Naive B cell (primary cell): ENCODE data around the gene TMOD1. TPM values are rescaled to one million over a fixed set of nuclear protein-coding genes. Genes with fewer than 3 reads are reported as not detected.

ENCODE experiments used
- ATAC-seq, 2 donors: fragments of 150-1000 bp; cut with Tn5 transposase; 2 replicates each; pipeline ENCODE4 v1.10.0; 2021; ENCODE audit warnings: low read depth in 2 of 2, mild to moderate bottlenecking in 2 of 2, moderate library complexity in 2 of 2
- DNase-seq: peaks from one replicate; pipeline ENCODE4 v3.0.0; 2022
- H3K27ac Mint-ChIP-seq, 6 donors: one replicate each; pipeline ENCODE4 v1.8.0; 2020 to 2022; ENCODE audit warnings: mild to moderate bottlenecking in 6 of 6, mixed read lengths in 6 of 6, moderate library complexity in 5 of 6, inconsistent platforms in 2 of 6
- H3K27me3 Mint-ChIP-seq, 3 donors: one replicate each; pipeline ENCODE4 v1.8.0; 2021 to 2022; ENCODE audit warnings: mixed read lengths in 3 of 3, mild to moderate bottlenecking in 1 of 3
- H3K36me3 Mint-ChIP-seq, 2 donors: one replicate each; pipeline ENCODE4 v1.8.0; 2020 to 2022; ENCODE audit warnings: mixed read lengths in 2 of 2, inconsistent platforms in 1 of 2, mild to moderate bottlenecking in 1 of 2
- H3K4me1 Mint-ChIP-seq, 3 donors: one replicate each; pipeline ENCODE4 v1.8.0; 2020 to 2022; ENCODE audit warnings: mixed read lengths in 3 of 3, inconsistent platforms in 1 of 3, mild to moderate bottlenecking in 1 of 3, moderate library complexity in 1 of 3
- H3K4me3 Mint-ChIP-seq, 8 donors: one replicate each; pipeline ENCODE4 v1.8.0; 2020 to 2022; ENCODE audit warnings: mild to moderate bottlenecking in 8 of 8, mixed read lengths in 8 of 8, moderate library complexity in 8 of 8, inconsistent platforms in 2 of 8
- H3K9me3 Mint-ChIP-seq, 7 donors: one replicate each; pipeline ENCODE4 v1.8.0; 2020 to 2022; ENCODE audit warnings: mixed read lengths in 7 of 7, mild to moderate bottlenecking in 5 of 7, inconsistent platforms in 2 of 7, moderate library complexity in 1 of 7
- polyA plus RNA-seq, 6 donors: library from polyadenylated mRNA; unstranded; fragments of 300-500 nt; fragmentation: Illumina TruSeq; gene quantifications; one replicate each; pipeline ENCODE4 v1.2.3, GENCODE V29; 2021; ENCODE audit warnings: low read depth in 6 of 6

The TMOD1 gene
- polyA plus RNA-seq, 6 donors from 2014 or later, result 2.0 to 7.8 (median 3.9) TPM

DNA sequence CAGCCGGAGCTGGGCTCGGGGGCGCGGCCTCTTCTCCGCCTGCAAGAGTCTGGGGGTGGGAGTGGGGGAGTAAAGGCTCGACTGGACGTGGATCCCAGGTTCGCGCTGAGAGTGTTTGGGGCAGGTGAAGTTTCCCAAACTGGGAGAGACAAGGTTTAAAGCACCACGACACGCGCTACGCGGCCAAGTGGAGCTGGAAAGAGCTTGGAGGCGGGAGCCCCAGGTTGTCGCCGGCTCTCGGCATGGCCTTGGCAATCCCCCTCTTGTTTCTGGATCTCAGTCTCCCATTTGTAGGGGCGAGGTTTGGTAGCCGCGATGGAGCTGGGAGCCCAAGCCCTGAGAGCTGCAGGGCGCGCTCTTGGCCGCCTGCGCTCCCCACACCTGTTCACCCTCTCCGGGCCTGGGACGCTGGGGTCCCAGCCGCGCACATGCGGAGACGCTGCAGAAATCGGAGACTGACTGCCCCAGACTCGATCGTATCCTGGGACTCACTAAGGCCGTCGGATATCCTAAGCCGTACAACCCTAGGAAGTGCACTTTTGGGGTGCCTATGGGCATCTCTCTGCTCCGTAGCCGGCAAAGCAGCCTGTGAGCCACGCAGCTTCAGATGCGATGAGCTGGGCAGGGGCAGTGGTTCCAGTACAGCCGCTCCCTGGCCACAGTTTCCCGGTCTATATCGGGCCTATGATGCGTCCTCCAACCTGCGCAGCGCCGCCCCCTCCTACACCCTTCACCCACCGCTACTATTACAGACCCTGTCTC, 937 bp downstream of the TMOD1 start:
- H3K4me3 Mint-ChIP-seq, result peak overlapping the region; percentile 67 to 90 (median 77)
- peaks cover 10 to 36% (median 18%) of the 10 kb centered on the region in 3 donors for H3K27me3 Mint-ChIP-seq
- no peak overlapping the region for H3K27ac Mint-ChIP-seq
- H3K36me3 Mint-ChIP-seq, result peaks cover 0 to 8% of the 10 kb centered on the region in 2 donors
- H3K9me3 Mint-ChIP-seq, result no peaks in the 10 kb centered on the region
- peak; percentile 27 to 32 for ATAC-seq
- peaks cover 7 to 26% (median 15%) of the 10 kb centered on the region in 3 donors for H3K4me1 Mint-ChIP-seq
- peak; percentile 1 for DNase-seq

DNA sequence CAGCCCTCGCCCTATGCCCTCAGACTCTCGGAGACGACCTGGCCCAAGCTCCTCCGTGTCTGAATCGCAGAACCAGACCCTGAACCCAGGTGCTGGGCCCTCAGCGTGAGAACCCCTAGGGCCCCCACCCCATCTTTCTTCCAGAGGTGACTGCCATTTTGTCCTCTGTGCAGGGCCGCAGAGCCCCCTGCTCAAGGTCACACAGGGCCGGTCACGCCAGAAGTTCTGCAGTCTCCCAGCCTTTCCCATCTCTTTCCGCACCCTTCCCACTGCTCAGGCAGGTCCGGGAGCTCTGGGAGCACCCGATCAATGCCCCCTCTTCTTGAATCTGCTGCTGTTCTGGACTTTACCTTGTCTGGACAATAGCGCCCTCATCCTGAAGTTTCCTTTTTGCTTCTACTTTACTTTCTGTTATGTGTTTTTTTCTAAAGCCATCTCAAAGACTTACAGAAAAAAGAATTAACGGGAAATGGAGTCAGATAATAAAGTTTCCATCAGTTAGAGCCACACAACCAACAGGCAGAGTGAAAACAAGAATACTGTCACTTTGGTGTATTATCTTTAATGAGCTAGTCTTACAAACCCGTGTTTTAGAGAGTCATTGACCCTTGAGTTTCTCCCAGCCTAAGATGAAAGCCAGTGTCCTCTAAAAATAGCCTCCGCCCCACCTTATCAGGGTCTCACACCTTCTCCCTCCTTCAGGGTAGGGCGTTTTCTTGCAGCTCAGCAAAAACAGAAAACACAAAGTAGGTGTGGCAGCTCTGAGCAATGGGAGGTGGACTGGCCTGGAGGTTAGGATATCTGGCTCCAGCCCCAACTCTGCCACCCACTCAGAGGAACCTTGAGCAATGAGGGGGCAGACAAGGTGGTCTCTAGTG, 1.8 kb downstream of the TMOD1 start:
- H3K4me3 Mint-ChIP-seq, result peak overlapping the region; percentile 67 to 90 (median 77)
- H3K27ac Mint-ChIP-seq, result peak overlapping the region in 1 of 6 donors; percentile 39

DNA sequence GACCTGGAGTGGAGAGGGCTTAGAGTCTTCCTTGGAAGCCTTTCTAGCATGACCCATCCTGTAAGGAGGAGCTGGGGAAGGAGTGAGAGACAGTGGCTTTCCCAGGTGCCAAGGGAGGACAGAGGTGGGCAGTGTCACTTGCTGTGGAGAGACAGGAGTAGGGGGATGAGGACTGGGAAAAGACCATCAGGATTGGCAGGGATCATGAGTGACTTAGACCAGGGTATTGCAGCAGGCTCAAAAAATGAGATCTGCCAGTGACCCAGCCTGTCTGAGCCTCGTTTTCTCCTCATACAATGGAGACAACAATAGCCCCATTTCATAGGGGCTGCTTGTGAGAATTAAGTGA, 2.4 kb downstream of the TMOD1 start:
- DNase-seq (no peak), ATAC-seq (no peak)
- H3K4me1 Mint-ChIP-seq, result peaks cover 7 to 26% (median 15%) of the 10 kb centered on the region in 3 donors
- H3K4me3 Mint-ChIP-seq, result peak overlapping the region in 1 of 8 donors; percentile 76
- peaks cover 10 to 36% (median 22%) of the 10 kb centered on the region in 3 donors for H3K27me3 Mint-ChIP-seq
- no peaks in the 10 kb centered on the region for H3K9me3 Mint-ChIP-seq
- no peak overlapping the region for H3K27ac Mint-ChIP-seq
- peaks cover 0 to 8% of the 10 kb centered on the region in 2 donors for H3K36me3 Mint-ChIP-seq

More for the DNA sequence above, 1.8 kb downstream of the TMOD1 start:
- Mint-ChIP-seq H3K4me1 (peaks cover 7 to 26% (median 15%) of the 10 kb centered on the region in 3 donors), H3K27me3 (peaks cover 10 to 36% (median 21%) of the 10 kb centered on the region in 3 donors), H3K36me3 (peaks cover 0 to 8% of the 10 kb centered on the region in 2 donors), H3K9me3 (no peaks in the 10 kb centered on the region)
- no peak for DNase-seq
- ATAC-seq, result no peak

DNA sequence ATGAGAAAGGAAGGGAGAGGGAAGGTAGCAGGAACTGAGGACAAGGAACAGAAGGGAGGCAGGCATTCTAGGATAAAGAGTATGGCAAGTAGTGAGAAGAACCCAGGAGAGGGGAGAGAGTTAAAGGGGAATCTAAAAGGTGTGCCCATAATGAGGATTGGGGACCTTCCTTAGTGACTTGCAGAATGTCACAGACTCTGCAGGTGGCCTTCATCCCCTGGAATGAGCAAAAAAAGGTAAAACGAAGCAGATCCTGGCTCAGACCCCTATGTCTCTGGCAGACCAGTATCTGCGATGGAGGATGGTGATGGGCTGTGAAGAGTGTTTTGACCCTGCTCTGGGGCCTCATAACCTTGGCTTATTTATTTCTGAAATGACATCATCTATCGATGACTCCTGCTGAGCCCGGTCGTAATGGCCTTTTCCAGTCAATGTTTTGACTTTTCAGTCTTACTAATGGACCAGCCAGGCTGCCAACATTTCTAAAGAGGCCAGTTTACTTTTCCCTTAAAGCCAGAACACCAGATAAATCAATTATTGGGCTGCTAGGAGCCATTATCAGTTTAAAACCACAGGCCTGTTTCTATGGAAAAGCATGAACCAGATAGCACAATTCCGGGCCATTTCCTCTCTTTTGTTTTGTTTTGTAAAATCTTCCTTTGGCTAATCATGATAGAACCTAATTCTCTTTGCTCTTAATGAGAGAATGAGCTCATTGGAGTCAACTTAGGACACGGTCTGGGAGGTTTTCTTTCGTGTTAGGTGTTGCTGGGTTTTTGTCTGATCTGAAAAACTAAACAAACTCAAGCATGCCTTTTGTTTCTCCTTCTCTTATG, 3.1 kb downstream of the TMOD1 start:
- Mint-ChIP-seq H3K36me3 (peaks cover 0 to 8% of the 10 kb centered on the region in 2 donors), H3K4me3 (no peak overlapping the region), H3K4me1 (peaks cover 7 to 26% (median 15%) of the 10 kb centered on the region in 3 donors), H3K9me3 (no peaks in the 10 kb centered on the region), H3K27ac (peak overlapping the region in 1 of 6 donors; percentile 68), H3K27me3 (peaks cover 5 to 36% (median 18%) of the 10 kb centered on the region in 3 donors)
- DNase-seq (no peak), ATAC-seq (no peak)

DNA sequence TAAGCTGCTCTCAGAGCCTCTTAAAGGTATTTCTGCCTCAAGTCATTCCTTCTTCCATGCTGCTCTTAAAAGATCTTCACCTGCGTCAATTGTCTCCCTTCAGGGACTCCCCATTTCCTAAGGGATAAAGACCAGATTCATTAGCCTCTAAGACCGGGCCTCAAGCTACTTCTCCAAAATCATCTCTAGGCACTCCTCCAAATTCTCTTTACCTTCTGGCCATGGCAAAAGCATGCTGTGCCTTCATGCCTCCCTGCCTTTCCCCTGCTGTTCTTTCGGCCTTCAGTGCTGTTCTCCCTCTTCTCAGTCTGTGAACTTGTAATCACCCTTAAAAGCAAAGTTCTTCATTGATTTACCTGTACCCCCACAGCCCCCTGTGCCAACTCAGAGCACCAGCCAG, 4.4 kb downstream of the TMOD1 start:
- ATAC-seq, result no peak
- no peaks in the 10 kb centered on the region for H3K9me3 Mint-ChIP-seq
- DNase-seq, result no peak
- H3K27me3 Mint-ChIP-seq, result peaks cover 0 to 29% (median 8%) of the 10 kb centered on the region in 3 donors
- H3K36me3 Mint-ChIP-seq, result peaks cover 0 to 8% of the 10 kb centered on the region in 2 donors
- peaks cover 7 to 20% (median 13%) of the 10 kb centered on the region in 3 donors for H3K4me1 Mint-ChIP-seq
- no peak overlapping the region for H3K4me3 Mint-ChIP-seq
- no peak overlapping the region for H3K27ac Mint-ChIP-seq

DNA sequence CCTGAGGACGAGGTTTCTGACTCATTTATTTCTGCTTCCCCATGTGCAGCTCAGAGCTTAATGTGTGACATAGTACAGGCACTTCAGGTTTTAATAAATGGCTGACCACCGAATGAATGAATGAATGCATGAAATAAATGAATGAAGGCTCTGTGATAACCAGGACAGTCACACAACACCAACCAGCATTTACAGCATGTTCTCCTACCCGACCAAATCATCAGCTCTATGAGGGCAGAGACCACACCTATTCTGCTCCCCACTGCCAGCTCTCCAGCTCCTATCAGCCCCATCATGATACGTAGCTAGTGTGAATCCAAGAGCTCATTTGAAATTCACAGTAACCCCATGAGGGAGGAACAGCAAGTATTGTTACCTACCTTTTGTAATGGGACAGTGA, 4.8 kb downstream of the TMOD1 start:
- Mint-ChIP-seq H3K9me3 (no peaks in the 10 kb centered on the region), H3K4me3 (no peak overlapping the region), H3K27me3 (peaks cover 0 to 25% (median 8%) of the 10 kb centered on the region in 3 donors), H3K36me3 (peaks cover 0 to 8% of the 10 kb centered on the region in 2 donors), H3K27ac (no peak overlapping the region), H3K4me1 (peaks cover 7 to 16% (median 10%) of the 10 kb centered on the region in 3 donors)
- ATAC-seq (no peak), DNase-seq (no peak)

DNA sequence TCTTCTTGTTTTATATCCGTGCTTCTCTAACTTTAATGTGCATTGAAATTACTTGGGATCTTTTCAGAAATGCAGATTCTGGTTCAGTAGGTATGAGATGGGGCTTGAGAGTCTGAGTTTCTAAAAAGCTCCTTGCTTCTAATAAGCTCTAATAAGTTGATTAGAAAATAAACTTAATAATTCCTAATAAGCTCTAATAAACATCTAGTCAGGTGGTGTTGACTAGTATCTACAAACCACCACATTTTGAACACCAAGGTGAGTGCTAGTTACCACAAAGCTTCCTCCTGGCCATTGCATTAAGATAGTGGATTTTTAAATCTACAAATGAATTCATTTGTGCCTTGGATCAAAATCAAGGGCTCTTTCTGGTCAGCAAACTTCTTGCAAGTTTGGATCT, 5.3 kb downstream of the TMOD1 start:
- Mint-ChIP-seq H3K27ac (no peak overlapping the region), H3K4me3 (no peak overlapping the region), H3K4me1 (peaks cover 7 to 16% (median 10%) of the 10 kb centered on the region in 3 donors), H3K27me3 (peaks cover 0 to 25% (median 8%) of the 10 kb centered on the region in 3 donors), H3K9me3 (no peaks in the 10 kb centered on the region), H3K36me3 (peaks cover 0 to 8% of the 10 kb centered on the region in 2 donors)
- DNase-seq (no peak), ATAC-seq (no peak)

DNA sequence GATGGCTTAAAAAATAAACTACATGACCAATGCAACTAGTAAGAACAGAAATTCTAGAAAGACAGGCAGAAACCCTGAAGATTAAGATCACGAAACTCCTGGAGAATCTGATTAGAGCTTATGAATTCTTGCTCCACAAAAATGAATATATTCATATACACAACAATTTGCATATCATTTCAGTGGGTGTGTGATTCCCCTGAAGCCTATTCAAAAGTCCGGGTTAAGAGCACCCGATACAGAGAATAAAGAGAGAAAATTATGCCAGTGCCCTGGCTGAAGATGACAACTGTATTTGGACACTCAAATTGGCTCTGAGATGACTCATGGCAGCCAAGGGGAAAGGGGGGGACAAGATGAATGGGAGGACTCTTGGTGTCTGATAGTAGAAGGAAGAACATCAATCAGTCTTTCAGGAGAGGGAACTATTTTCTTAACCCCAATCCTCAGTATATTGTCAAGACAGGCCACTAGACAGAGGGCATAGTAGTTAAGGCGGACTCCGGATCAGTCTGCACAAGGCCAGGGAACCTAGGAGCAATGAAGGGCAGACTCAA, 6.0 kb downstream of the TMOD1 start:
- peaks cover 7 to 12% (median 9%) of the 10 kb centered on the region in 3 donors for H3K4me1 Mint-ChIP-seq
- H3K9me3 Mint-ChIP-seq, result no peaks in the 10 kb centered on the region
- DNase-seq, result no peak
- H3K36me3 Mint-ChIP-seq, result peaks cover 0 to 8% of the 10 kb centered on the region in 2 donors
- peaks cover 0 to 25% (median 8%) of the 10 kb centered on the region in 3 donors for H3K27me3 Mint-ChIP-seq
- no peak overlapping the region for H3K27ac Mint-ChIP-seq
- H3K4me3 Mint-ChIP-seq, result no peak overlapping the region
- no peak for ATAC-seq

DNA sequence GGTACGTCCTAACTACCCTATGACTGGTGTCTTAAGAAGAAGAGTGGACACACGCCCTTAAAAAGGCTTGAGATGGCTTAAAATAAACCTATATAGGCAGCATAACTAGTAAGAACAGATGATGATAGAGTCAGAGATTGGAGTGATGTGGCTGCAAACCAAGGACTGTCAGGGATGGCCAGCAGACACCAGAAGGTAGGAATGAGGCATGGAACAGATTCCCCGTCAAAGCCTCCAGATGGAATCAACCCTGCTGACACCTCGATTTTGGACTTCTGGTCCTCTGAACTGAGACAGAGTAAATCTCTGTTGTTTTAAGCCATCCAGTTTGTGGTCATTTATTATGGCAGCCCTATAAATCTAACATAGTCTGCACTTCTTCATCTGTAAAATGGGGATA, 7.4 kb downstream of the TMOD1 start:
- no peaks in the 10 kb centered on the region for H3K4me1 Mint-ChIP-seq
- no peak for DNase-seq
- H3K9me3 Mint-ChIP-seq, result peaks cover 0 to 3% (median 0%) of the 10 kb centered on the region in 7 donors
- peaks cover 0 to 14% (median 12%) of the 10 kb centered on the region in 3 donors for H3K27me3 Mint-ChIP-seq
- H3K36me3 Mint-ChIP-seq, result no peaks in the 10 kb centered on the region
- H3K27ac Mint-ChIP-seq, result no peak overlapping the region
- no peak overlapping the region for H3K4me3 Mint-ChIP-seq
- ATAC-seq, result no peak

DNA sequence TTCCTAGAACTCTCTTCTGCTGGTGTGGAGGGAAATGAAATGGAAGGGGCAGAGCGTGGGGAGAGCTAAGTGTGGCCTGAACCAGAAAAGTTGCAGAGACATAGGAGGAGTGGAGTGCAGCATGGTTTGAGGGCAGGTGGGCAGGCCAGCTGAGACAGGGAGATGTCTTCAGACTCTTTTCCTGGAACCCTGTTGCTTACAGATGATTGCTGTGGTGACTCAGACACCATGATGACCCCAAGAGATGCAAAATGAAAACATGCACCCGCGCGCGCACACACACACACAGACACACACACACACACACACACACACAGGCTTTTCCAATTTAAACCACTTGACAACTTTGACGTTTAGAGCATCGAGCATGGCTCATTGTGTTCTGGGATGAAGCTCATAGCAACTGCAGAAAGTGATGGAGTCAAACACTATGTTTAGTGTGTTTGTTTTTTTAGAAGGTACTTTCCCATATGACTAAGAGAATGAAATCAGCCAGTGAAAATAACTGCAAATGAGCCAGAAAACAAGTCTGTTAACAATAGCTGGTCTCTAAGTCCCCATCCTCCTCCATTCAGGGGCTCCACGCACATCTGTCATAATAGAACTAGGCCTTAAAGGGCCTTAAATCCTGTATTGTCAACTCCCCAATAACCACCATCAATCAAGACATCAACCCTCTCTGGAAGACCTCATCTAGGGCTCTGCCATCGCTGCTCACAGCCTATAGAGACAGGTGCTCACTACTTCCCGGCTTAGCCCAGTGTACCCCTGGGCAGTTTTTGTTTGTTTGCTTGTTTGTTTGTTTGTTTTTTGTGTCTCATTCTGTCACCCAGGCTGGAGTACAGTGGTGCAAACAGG, 9.6 kb downstream of the TMOD1 start:
- peaks cover 0 to 19% (median 3%) of the 10 kb centered on the region in 3 donors for H3K27me3 Mint-ChIP-seq
- H3K27ac Mint-ChIP-seq, result no peak overlapping the region
- H3K9me3 Mint-ChIP-seq, result peaks cover 0 to 3% (median 0%) of the 10 kb centered on the region in 7 donors
- no peak for DNase-seq
- ATAC-seq, result peak in 1 of 2 donors; percentile 6
- no peak overlapping the region for H3K4me3 Mint-ChIP-seq
- no peaks in the 10 kb centered on the region for H3K36me3 Mint-ChIP-seq
- H3K4me1 Mint-ChIP-seq, result no peaks in the 10 kb centered on the region

DNA sequence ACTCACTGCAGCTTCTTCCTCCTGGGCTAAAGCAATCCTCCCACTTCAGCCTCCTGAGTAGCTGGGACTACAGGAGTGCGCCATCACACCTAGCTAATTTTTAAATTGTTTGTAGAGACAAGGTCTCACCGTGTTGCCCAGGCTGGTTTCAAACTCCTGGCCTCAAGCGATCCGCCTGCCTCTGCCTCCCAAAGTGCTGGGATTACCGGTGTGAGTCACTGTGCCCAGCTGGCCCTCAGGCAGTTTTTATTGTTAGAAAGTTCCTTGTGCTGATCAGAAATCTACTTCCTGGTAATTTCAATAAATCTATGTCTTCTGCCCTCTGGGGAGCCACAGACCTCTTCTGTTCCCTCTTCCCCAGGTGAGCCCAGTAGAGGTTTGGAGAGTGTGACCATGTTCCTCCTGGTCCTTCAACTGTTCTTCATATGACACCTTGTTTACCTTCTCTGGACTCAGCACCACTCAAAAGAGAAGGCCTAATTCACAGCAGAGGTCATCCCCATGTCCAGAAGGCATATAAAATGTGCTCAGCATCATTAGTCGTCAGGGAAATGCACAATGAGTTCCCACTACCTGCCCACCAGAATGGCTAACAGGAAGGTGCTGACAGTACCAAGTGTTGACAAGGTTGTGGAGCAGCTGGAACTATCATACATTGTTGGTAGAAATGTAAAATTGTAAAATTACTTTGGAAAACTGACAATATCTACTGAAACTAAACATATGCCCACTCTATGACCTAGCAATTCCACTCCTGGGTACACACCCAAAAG, 10.4 kb downstream of the TMOD1 start:
- Mint-ChIP-seq H3K36me3 (no peaks in the 10 kb centered on the region), H3K9me3 (peaks cover 0 to 3% (median 0%) of the 10 kb centered on the region in 7 donors), H3K27me3 (peaks cover 8 to 27% (median 11%) of the 10 kb centered on the region in 3 donors), H3K27ac (no peak overlapping the region), H3K4me1 (no peaks in the 10 kb centered on the region), H3K4me3 (no peak overlapping the region)
- ATAC-seq, result no peak
- DNase-seq, result no peak
